Lower leg skin (tissue), 4 donors: Measurements from ENCODE around the gene DYNC1I1. TPM values are rescaled to one million over a fixed set of nuclear protein-coding genes. Genes with fewer than 3 reads are reported as not detected.

Source experiments
- DNase-seq, 2 donors: peaks; one replicate each; pipeline ENCODE4 v3.0.0-alpha.2; 2019; ENCODE audit warnings: low spot score in 2 of 2
- H3K4me3 ChIP-seq: fragments of 200-600 bp; sonication (generic); 2 replicates; pipeline ENCODE4 v1.5.1; 2017; ENCODE audit warnings: mild to moderate bottlenecking, low read depth; ENCODE audit not compliant: poor library complexity, severe bottlenecking
- POLR2A ChIP-seq, 2 donors: fragments of 450-650 bp; IDR thresholded peaks; one replicate each; pipeline ENCODE4 v1.6.1; 2016 to 2017; ENCODE audit warnings: antibody characterized with exemption in 2 of 2, mild to moderate bottlenecking in 1 of 2, moderate library complexity in 1 of 2
- WGBS, 2 donors: methylation state at CpG; one replicate each; pipeline ENCODE4 v1.1.5; 2018; 5-methylcytosine and 5-hydroxymethylcytosine counted together
- intact Hi-C: fragments of 100-400 bp; cut with DNase I; formaldehyde crosslinking; loops from one replicate; pipeline ENCODE4 v1.15.0; 2023; ENCODE audit warnings: low total_unique reads
- total RNA-seq, 4 donors: library from RNA; depleted of rRNA; stranded (reverse); fragments of >200 nt; gene quantifications; one replicate each; pipeline ENCODE4 v1.1.0, GENCODE V29; 2016
- TF ChIP-seq, protein P1 (sequence below), 3 donors: fragments of 450-650 bp; IDR thresholded peaks; one replicate each; pipeline ENCODE4 v1.5.1; 2016; ENCODE audit warnings: antibody characterized with exemption in 3 of 3, mild to moderate bottlenecking in 3 of 3, moderate library complexity in 2 of 3

DYNC1I1 gene
- total RNA-seq, 4 donors from 2014 or later, result 0.97 to 7.6 (median 3.7) TPM

DNA sequence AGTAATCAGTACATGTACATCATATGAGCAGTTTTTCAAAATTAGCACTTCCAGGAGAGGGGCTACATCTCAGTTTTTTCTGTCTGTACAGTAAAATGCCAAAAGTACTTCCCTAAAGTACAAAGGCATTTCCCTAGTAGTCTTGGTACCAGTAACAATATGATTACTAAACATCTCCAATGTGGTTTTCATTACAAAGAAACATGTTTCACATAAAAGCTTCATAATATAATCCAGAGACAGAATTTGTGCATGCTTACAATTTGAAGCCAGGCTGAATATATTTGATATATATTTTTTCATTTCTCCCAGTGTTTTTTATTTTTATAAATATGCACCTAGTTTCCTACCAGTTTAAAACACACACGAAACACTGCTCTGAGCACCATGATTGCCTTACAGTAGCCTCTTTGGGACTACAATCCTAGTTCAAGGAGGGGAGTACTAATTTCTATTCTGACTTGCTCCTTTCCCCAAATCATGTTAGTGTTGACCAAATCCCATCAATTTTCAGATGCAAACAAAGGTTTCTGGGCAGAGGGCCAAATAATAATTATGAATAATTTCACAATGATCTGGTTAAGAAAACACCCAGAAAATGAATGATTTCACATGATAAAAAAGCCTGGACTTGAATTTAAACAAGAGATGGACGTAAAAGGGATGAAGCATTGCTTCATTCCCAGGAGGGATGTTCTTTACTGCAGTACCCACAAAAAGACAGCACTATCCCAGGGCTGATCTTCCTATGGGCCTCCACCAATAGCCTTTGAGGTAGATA is 348.3 kb downstream of the DYNC1I1 start:
- DNase-seq, result no peak
- TF ChIP-seq, protein P1, sequence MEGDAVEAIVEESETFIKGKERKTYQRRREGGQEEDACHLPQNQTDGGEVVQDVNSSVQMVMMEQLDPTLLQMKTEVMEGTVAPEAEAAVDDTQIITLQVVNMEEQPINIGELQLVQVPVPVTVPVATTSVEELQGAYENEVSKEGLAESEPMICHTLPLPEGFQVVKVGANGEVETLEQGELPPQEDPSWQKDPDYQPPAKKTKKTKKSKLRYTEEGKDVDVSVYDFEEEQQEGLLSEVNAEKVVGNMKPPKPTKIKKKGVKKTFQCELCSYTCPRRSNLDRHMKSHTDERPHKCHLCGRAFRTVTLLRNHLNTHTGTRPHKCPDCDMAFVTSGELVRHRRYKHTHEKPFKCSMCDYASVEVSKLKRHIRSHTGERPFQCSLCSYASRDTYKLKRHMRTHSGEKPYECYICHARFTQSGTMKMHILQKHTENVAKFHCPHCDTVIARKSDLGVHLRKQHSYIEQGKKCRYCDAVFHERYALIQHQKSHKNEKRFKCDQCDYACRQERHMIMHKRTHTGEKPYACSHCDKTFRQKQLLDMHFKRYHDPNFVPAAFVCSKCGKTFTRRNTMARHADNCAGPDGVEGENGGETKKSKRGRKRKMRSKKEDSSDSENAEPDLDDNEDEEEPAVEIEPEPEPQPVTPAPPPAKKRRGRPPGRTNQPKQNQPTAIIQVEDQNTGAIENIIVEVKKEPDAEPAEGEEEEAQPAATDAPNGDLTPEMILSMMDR (IDR thresholded peaks at IDR 0.05), result no peak
- TF ChIP-seq POLR2A (IDR thresholded peaks at IDR 0.05), result no peak
- intact Hi-C loops, result no loop called here
- 66 to 74% methylated on average over 2 of the region's 2 CpGs for WGBS, 2 donors
- H3K4me3 ChIP-seq, result no peak overlapping the region

DNA sequence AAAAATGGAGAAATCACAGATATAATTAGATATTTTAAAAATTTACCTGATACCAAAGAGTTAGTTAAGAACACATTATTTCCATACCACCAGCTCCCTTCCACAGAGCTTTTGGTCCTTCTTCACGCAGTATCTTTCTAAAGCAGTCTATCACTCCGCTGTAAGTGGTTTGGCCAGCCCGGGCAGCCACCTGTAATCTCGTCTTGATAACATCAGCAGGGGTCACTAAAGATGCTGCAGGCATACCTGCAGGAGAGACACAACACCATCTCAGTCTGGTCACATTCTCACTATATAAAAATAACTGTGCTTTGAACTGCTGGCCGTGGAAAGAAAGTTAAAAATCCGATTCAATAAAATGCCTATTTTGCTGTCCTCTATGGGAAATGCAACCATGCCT is 349.4 kb downstream of the DYNC1I1 start:
- WGBS, 2 donors, result 88 to 96% methylated on average over 6 of the region's 6 CpGs
- intact Hi-C loops, result no loop called here
- no peak overlapping the region for H3K4me3 ChIP-seq
- DNase-seq, result no peak
- TF ChIP-seq, protein P1 (IDR thresholded peaks at IDR 0.05), result no peak
- no peak for TF ChIP-seq POLR2A (IDR thresholded peaks at IDR 0.05)

DNA sequence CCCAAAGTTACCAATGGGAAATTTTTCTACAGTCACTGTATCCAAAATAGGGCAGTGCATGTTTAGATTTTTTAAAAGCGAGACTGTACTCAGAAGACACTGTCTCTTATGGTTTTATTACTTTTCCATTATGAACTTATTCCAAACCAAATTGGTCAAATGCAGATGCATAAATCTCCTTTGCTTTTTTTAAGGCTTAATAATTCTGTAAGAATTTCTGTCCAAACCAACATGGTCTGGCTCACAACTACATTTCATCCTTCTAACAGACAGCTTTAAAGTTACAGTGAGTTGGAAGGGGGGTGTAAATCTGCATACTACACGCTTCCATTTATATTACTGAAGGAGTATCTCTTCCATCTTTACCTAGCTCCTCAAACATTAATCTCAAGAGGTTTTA is 350.4 kb downstream of the DYNC1I1 start:
- 73 to 77% methylated on average over 2 of the region's 2 CpGs for WGBS, 2 donors
- no peak overlapping the region for H3K4me3 ChIP-seq
- DNase-seq, result no peak
- TF ChIP-seq, protein P1 (IDR thresholded peaks at IDR 0.05), result no peak
- no peak for TF ChIP-seq POLR2A (IDR thresholded peaks at IDR 0.05)
- intact Hi-C loops, result no loop called here

DNA sequence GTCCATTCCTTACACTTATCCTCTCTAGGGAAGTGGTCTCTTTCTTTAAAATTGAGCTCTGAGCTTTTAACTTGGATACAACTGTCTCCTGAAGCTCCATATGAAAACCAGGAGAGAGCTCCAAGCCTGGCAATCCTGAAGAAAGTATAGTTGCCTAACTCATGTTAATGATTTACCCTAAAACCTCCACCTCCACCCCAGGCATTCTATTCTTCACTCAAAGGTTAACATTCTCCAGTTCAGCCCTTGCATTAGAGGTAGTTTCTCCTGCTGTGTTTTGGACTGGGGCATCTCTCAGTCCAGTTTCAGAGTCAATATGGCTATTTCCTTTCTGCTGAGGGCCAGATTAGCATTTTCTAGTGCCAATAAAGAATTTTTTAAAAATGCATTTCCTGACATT is 354.0 kb downstream of the DYNC1I1 start:
- TF ChIP-seq POLR2A (IDR thresholded peaks at IDR 0.05), result no peak
- TF ChIP-seq, protein P1 (IDR thresholded peaks at IDR 0.05), result no peak
- no peak overlapping the region for H3K4me3 ChIP-seq
- intact Hi-C loops, result no loop called here
- DNase-seq, result no peak

DNA sequence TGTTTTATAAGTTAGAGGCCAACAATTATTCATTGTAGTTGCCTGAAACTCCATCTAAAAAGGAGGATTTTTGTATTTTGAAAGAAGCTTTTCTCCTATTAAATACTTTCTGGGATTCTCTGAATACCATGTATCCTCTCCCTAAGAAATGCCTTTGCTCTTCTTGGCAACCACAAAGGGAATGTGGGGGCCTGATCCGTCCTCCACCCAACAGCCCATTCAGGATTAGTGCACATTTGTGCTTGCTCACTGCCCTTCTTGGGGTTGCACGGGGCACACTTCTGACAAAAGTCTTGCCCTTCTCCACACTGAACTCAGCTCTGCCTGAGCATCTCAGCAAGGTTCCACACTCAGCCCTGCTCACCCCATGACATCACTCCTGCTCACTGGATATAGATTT is 355.4 kb downstream of the DYNC1I1 start:
- intact Hi-C loops, result no loop called here
- no peak overlapping the region for H3K4me3 ChIP-seq
- 62 to 90% methylated on average over 2 of the region's 2 CpGs for WGBS, 2 donors
- DNase-seq, result no peak
- no peak for TF ChIP-seq POLR2A (IDR thresholded peaks at IDR 0.05)
- TF ChIP-seq, protein P1 (IDR thresholded peaks at IDR 0.05), result no peak

DNA sequence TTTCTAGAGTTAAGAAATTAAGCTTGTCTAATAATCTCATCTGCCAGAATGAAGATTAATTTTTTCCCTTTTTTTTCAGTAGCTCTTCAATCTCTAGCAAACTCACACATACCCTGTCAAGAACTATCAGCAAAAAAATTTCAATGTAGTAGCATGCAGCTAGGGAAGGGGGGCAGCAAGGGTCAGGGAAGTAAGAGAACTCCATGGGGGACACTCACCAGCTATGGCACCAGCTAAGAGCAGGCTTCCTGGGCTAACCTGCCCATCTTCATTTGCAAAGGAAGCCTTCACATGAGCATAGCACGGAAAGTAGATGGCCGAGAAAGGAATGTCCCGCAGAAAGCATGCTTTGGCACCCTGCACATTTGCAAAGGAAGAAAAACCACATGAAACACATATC is 359.2 kb downstream of the DYNC1I1 start:
- WGBS, 2 donors, result 82% methylated on average over 3 of the region's 3 CpGs
- TF ChIP-seq, protein P1 (IDR thresholded peaks at IDR 0.05), result no peak
- TF ChIP-seq POLR2A (IDR thresholded peaks at IDR 0.05), result no peak
- DNase-seq, result no peak

More for the DNA sequence above, 359.2 kb downstream of the DYNC1I1 start:
- no peak overlapping the region for H3K4me3 ChIP-seq
- intact Hi-C loops, result no loop called here
